ENCODE measurements around the gene PDZD2. TPM values are rescaled to one million over a fixed set of nuclear protein-coding genes. Genes with fewer than 3 reads are reported as not detected.

Gene PDZD2
- total and polyA plus RNA-seq, 2 experiments from 2014 or later = 8.3 to 16.9 TPM

DNA sequence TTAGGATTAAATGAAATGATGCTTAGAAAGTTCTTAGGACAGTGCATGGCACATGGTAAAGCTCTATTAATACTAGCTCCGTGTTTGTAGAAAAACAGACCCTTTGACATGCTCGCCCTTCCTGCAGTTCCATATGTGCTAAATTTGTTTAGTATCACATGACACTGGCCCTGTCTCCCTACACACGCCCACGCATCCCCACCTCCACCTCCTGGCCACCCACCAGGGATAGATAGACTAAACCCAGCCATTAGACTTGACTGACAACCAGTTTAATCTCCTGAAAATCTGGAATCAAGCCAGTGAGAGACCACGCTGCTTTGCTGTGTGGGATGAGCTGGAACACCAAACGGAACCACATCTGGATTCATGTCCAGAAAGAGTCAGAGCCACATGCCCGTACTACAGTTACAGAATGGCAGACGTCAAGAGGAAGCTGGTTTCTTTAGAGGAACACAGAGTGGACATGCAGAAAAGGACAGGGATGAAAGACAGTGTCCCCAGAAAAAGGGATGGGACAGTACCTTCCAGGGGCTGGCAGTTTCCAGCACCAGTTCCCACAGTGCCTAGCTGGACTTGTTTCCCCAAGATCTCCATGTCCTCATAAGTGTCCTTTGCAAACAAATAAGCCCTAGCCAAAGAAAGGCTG is 186.1 kb downstream of the PDZD2 start (continued):
- TF ChIP-seq ZNF331 (CRISPR knock-in tag; IDR thresholded peaks at IDR 0.05; ENCODE audit: low read depth) (no peak), EZH2 (IDR thresholded peaks at IDR 0.05; ENCODE audit: low read depth, unreplicated experiment) (no peak), STAT1 (IDR thresholded peaks at IDR 0.05; ENCODE audit: unreplicated experiment) (no peak)
- TF ChIP-seq, protein P1, sequence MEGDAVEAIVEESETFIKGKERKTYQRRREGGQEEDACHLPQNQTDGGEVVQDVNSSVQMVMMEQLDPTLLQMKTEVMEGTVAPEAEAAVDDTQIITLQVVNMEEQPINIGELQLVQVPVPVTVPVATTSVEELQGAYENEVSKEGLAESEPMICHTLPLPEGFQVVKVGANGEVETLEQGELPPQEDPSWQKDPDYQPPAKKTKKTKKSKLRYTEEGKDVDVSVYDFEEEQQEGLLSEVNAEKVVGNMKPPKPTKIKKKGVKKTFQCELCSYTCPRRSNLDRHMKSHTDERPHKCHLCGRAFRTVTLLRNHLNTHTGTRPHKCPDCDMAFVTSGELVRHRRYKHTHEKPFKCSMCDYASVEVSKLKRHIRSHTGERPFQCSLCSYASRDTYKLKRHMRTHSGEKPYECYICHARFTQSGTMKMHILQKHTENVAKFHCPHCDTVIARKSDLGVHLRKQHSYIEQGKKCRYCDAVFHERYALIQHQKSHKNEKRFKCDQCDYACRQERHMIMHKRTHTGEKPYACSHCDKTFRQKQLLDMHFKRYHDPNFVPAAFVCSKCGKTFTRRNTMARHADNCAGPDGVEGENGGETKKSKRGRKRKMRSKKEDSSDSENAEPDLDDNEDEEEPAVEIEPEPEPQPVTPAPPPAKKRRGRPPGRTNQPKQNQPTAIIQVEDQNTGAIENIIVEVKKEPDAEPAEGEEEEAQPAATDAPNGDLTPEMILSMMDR (conservative IDR thresholded peaks at IDR 0.05; ENCODE audit: low read depth in 2 of 2) = no peak
- TF ChIP-seq, protein P2, sequence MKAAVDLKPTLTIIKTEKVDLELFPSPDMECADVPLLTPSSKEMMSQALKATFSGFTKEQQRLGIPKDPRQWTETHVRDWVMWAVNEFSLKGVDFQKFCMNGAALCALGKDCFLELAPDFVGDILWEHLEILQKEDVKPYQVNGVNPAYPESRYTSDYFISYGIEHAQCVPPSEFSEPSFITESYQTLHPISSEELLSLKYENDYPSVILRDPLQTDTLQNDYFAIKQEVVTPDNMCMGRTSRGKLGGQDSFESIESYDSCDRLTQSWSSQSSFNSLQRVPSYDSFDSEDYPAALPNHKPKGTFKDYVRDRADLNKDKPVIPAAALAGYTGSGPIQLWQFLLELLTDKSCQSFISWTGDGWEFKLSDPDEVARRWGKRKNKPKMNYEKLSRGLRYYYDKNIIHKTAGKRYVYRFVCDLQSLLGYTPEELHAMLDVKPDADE (IDR thresholded peaks at IDR 0.05) = no peak

DNA sequence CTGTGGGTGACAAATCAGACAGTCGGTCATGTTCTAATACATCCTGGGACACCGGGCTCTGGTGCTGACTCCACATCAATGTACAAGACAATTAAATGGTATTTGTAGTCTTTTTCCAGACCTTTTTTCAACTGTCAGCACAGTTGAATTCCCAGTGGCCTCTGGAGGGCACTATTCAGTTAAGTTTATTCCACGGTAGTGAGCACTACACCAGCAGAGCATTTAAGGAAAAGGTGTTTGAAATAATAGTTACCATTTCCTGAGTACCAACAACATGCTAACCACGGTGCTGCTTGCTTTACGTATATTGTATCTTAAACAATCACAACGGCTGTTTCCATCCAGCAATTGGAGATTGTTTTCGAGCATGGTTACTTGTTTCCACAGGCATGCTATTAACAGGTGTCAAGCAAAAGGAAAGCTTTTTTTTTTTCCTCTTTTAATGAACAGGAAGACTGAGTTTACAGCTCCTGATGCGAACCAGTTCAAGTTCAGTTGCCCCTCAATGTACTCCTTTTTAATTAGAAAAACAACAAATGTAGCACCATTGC is 186.7 kb downstream of the PDZD2 start:
- peak; percentile 96 for ATAC-seq
- H2AFZ ChIP-seq = no peak overlapping the region

More for the DNA sequence above, 186.7 kb downstream of the PDZD2 start:
- H3K27me3 Mint-ChIP-seq (ENCODE audit: insufficient read depth, low read depth, poor library complexity) = peaks cover 1% of the 10 kb centered on the region
- peak; percentile 89 for DNase-seq (ENCODE audit: low spot score)
- H3K27ac ChIP-seq (ENCODE audit: low read depth) = peak overlapping the region; percentile 53; the same call in 1 of the 2 replicates
- no peak overlapping the region for H3K27ac Mint-ChIP-seq
- H3K9me3 Mint-ChIP-seq = peaks cover 17% of the 10 kb centered on the region
- H3K4me1 Mint-ChIP-seq = peaks cover 9% of the 10 kb centered on the region; the same call in 2 of the 3 replicates
- no peaks in the 10 kb centered on the region for H3K36me3 ChIP-seq (ENCODE audit: insufficient read depth)
- no peaks in the 10 kb centered on the region for H3K4me1 ChIP-seq (ENCODE audit: insufficient read depth)
- no peak overlapping the region for H3K4me3 Mint-ChIP-seq
- no peaks in the 10 kb centered on the region for H3K27me3 ChIP-seq (ENCODE audit: insufficient read depth)
- no peaks in the 10 kb centered on the region for H3K9me2 ChIP-seq (ENCODE audit: insufficient read depth)
- H3K79me2 ChIP-seq (replicated peaks; ENCODE audit: insufficient read depth) = no peaks in the 10 kb centered on the region
- no peaks in the 10 kb centered on the region for H3F3A ChIP-seq (replicated peaks; ENCODE audit: low read depth)
- TF ChIP-seq, protein P1 (conservative IDR thresholded peaks at IDR 0.05; ENCODE audit: low read depth in 2 of 2) = peak; percentile 80 to 87
- TF ChIP-seq JUNB (IDR thresholded peaks at IDR 0.05; ENCODE audit: unreplicated experiment) = no peak
- no peaks in the 10 kb centered on the region for H4K20me1 ChIP-seq (replicated peaks; ENCODE audit: insufficient read depth)
- H3K4me3 ChIP-seq = no peak overlapping the region
- no peak overlapping the region for H3K4me2 ChIP-seq
- H3K36me3 Mint-ChIP-seq (ENCODE audit: low read depth) = peaks cover 11% of the 10 kb centered on the region; the same call in 2 of the 3 replicates

Measured in GM23338 (cell line).